Liver (tissue), 9 donors: Measurements from ENCODE around the gene ZBTB4. TPM values are rescaled to one million over a fixed set of nuclear protein-coding genes. Genes with fewer than 3 reads are reported as not detected.

Experiments
- DNase-seq: peaks from one replicate; pipeline ENCODE4 v3.0.0-alpha.2; 2017; ENCODE audit warnings: low spot score
- H3K27ac ChIP-seq, 2 donors: one replicate each; pipeline ENCODE4 v1.7.0; 2013; ENCODE audit warnings: inconsistent platforms in 2 of 2, low read length in 2 of 2, control low read depth in 1 of 2, low read depth in 1 of 2, mild to moderate bottlenecking in 1 of 2
- H3K27me3 ChIP-seq, 4 donors: one replicate each; pipeline versions ENCODE4 v1.6.1 to v1.7.0; 2013; ENCODE audit warnings: low read length in 3 of 4, inconsistent platforms in 1 of 4, mild to moderate bottlenecking in 1 of 4, moderate library complexity in 1 of 4; ENCODE audit not compliant: control insufficient read depth in 4 of 4, insufficient read depth in 4 of 4
- H3K36me3 ChIP-seq, 4 donors: one replicate each; pipeline versions ENCODE4 v1.6.1 to v1.7.0; 2013; ENCODE audit warnings: low read length in 3 of 4, mild to moderate bottlenecking in 3 of 4, low read depth in 1 of 4, moderate library complexity in 1 of 4; ENCODE audit not compliant: control insufficient read depth in 4 of 4, insufficient read depth in 3 of 4
- H3K4me1 ChIP-seq, 4 donors: one replicate each; pipeline versions ENCODE4 v1.6.1 to v1.7.0; 2013; ENCODE audit warnings: low read length in 3 of 4, mild to moderate bottlenecking in 3 of 4, moderate library complexity in 1 of 4; ENCODE audit not compliant: control insufficient read depth in 4 of 4, insufficient read depth in 4 of 4
- H3K4me3 ChIP-seq, 3 donors: one replicate each; pipeline versions ENCODE4 v1.6.1 to v1.7.0; 2013; ENCODE audit warnings: low read length in 3 of 3, control low read depth in 1 of 3, low read depth in 1 of 3, mild to moderate bottlenecking in 1 of 3
- H3K9ac ChIP-seq, 2 donors: one replicate each; pipeline ENCODE4 v1.7.0; 2013; ENCODE audit warnings: low read length in 2 of 2, mild to moderate bottlenecking in 2 of 2, moderate library complexity in 2 of 2, control low read depth in 1 of 2, low read depth in 1 of 2
- H3K9me3 ChIP-seq, 4 donors: one replicate each; pipeline versions ENCODE4 v1.6.1 to v1.7.0; 2013; ENCODE audit warnings: low read length in 3 of 4; ENCODE audit not compliant: control insufficient read depth in 4 of 4
- ATF3 ChIP-seq: IDR thresholded peaks from 2 replicates; pipeline ENCODE4 v1.6.1; 2016; ENCODE audit warnings: antibody characterized with exemption
- CTCF ChIP-seq: fragments of 150-350 bp; IDR thresholded peaks from 2 replicates; pipeline ENCODE4 v1.5.1; 2017; ENCODE audit warnings: improper control_type of control experiment, low read depth, low read length; ENCODE audit not compliant: missing input control
- EGR1 ChIP-seq, 2 donors: IDR thresholded peaks; 2 replicates each; pipeline ENCODE4 v1.6.1; 2016 to 2018; ENCODE audit warnings: antibody characterized with exemption in 2 of 2, low read depth in 2 of 2
- FOXA1 ChIP-seq: IDR thresholded peaks from 2 replicates; pipeline ENCODE4 v1.6.1; 2016; ENCODE audit warnings: antibody characterized with exemption
- FOXA2 ChIP-seq: IDR thresholded peaks from 2 replicates; pipeline ENCODE4 v1.6.1; 2016; ENCODE audit warnings: antibody characterized with exemption
- GABPA ChIP-seq, 2 donors: IDR thresholded peaks in 1 of 2; conservative IDR thresholded peaks in 1 of 2; 2 replicates each; pipeline ENCODE4 v1.6.1; 2016; ENCODE audit warnings: antibody characterized with exemption in 2 of 2, mild to moderate bottlenecking in 1 of 2, moderate library complexity in 1 of 2
- HNF4A ChIP-seq, 2 donors: conservative IDR thresholded peaks; 2 replicates each; pipeline ENCODE4 v1.6.1; 2016; ENCODE audit warnings: antibody characterized with exemption in 2 of 2, mild to moderate bottlenecking in 2 of 2
- HNF4G ChIP-seq: IDR thresholded peaks from 2 replicates; pipeline ENCODE4 v1.6.1; 2016; ENCODE audit warnings: antibody characterized with exemption
- JUND ChIP-seq, 2 donors: IDR thresholded peaks; 2 replicates each; pipeline ENCODE4 v1.6.1; 2016; ENCODE audit warnings: antibody characterized with exemption in 2 of 2
- MAX ChIP-seq: IDR thresholded peaks from 2 replicates; pipeline ENCODE4 v1.6.1; 2016; ENCODE audit warnings: antibody characterized with exemption
- NR2F2 ChIP-seq: IDR thresholded peaks from 2 replicates; pipeline ENCODE4 v1.6.1; 2016; ENCODE audit warnings: antibody characterized with exemption
- RAD21 ChIP-seq, 2 donors: IDR thresholded peaks; 2 replicates each; pipeline ENCODE4 v1.6.1; 2016; ENCODE audit warnings: antibody characterized with exemption in 2 of 2, mild to moderate bottlenecking in 2 of 2
- REST ChIP-seq: IDR thresholded peaks from 2 replicates; pipeline ENCODE4 v1.6.1; 2016; ENCODE audit warnings: antibody characterized with exemption, mild to moderate bottlenecking
- RXRA ChIP-seq, 2 donors: IDR thresholded peaks; 2 replicates each; pipeline ENCODE4 v1.6.1; 2017 to 2018; ENCODE audit warnings: antibody characterized with exemption in 2 of 2, mild to moderate bottlenecking in 1 of 2
- SP1 ChIP-seq: IDR thresholded peaks from 2 replicates; pipeline ENCODE4 v1.6.1; 2018; ENCODE audit warnings: antibody characterized with exemption, mild to moderate bottlenecking
- TAF1 ChIP-seq: conservative IDR thresholded peaks from 2 replicates; pipeline ENCODE4 v1.6.1; 2016; ENCODE audit warnings: antibody characterized with exemption, mild to moderate bottlenecking
- YY1 ChIP-seq: IDR thresholded peaks from 2 replicates; pipeline ENCODE4 v1.6.1; 2016; ENCODE audit warnings: antibody characterized with exemption, mild to moderate bottlenecking
- ZBTB33 ChIP-seq: IDR thresholded peaks from 2 replicates; pipeline ENCODE4 v1.6.1; 2016; ENCODE audit warnings: antibody characterized with exemption
- WGBS: extraction: QIAGEN DNeasy Blood & Tissue Kit; methylation state at CpG from one replicate; pipeline ENCODE4 v1.1.7; 2013; 5-methylcytosine and 5-hydroxymethylcytosine counted together
- polyA plus RNA-seq, 2 donors: library from polyadenylated mRNA; stranded (reverse) in 1 of 2; unstranded in 1 of 2; fragments of 200-250 nt in 1 of 2; fragments of >200 nt in 1 of 2; fragmentation: Nextera tagmentation in 1 of 2; extraction: Ambion mirVana in 1 of 2; gene quantifications; one replicate each; pipeline versions ENCODE4 v1.2.1 to v1.2.3, GENCODE V29; 2013 to 2015
- total RNA-seq, 2 donors: library from RNA; depleted of rRNA; stranded (reverse); fragments of >200 nt; gene quantifications; one replicate each; pipeline ENCODE4 v1.2.3, GENCODE V29; 2014
- donor health status: healthy.
- donor health status: healthy.
- donor health status: healthy.
- donor health status: healthy.
- donor health status: healthy.

The ZBTB4 gene
- total and polyA plus RNA-seq, 4 donors: 1.5 to 6.0 (median 5.1) TPM

GRCh38 chr17:7512824-7513540 lies 33.6 kb upstream of the ZBTB4 start:
- no peak for DNase-seq
- WGBS: 90% methylated on average over 20 of the region's 20 CpGs
- no peak for TF ChIP-seq TAF1
- no peak for TF ChIP-seq RAD21 (IDR thresholded peaks at IDR 0.05)
- TF ChIP-seq FOXA2: no peak
- no peak for TF ChIP-seq SP1
- TF ChIP-seq FOXA1: no peak
- no peak for TF ChIP-seq YY1
- TF ChIP-seq JUND (IDR thresholded peaks at IDR 0.05): no peak
- no peak for TF ChIP-seq HNF4A (conservative IDR thresholded peaks at IDR 0.05)
- no peak for TF ChIP-seq ATF3
- TF ChIP-seq NR2F2: no peak
- TF ChIP-seq ZBTB33: no peak
- TF ChIP-seq REST: no peak
- TF ChIP-seq MAX: no peak
- TF ChIP-seq RXRA (IDR thresholded peaks at IDR 0.05): no peak
- no peak for TF ChIP-seq EGR1 (IDR thresholded peaks at IDR 0.05; ENCODE audit: low read depth in 2 of 2)
- Histone ChIP-seq H3K4me3 (no peak overlapping the region), H3K27me3 (no peaks in the 10 kb centered on the region), H3K27ac (no peak overlapping the region), H3K4me1 (peaks cover 0 to 5% (median 1%) of the 10 kb centered on the region in 4 donors), H3K36me3 (peaks cover 10 to 59% (median 47%) of the 10 kb centered on the region in 4 donors), H3K9me3 (no peaks in the 10 kb centered on the region), H3K9ac (no peak overlapping the region)

- no peak for DNase-seq
- 94% methylated on average over 15 of the region's 15 CpGs for WGBS
- no peaks in the 10 kb centered on the region for H3K27me3 ChIP-seq
- peaks cover 10 to 67% (median 51%) of the 10 kb centered on the region in 4 donors for H3K36me3 ChIP-seq
- H3K9me3 ChIP-seq: no peaks in the 10 kb centered on the region
- no peak overlapping the region for H3K4me3 ChIP-seq
- H3K4me1 ChIP-seq: peaks cover 0 to 5% (median 1%) of the 10 kb centered on the region in 4 donors
- H3K9ac ChIP-seq: no peak overlapping the region
- no peak overlapping the region for H3K27ac ChIP-seq
- TF ChIP-seq MAX: no peak
- TF ChIP-seq RXRA (IDR thresholded peaks at IDR 0.05): no peak
- no peak for TF ChIP-seq CTCF
- TF ChIP-seq NR2F2: no peak
- no peak for TF ChIP-seq TAF1
- TF ChIP-seq JUND (IDR thresholded peaks at IDR 0.05): no peak
- TF ChIP-seq GABPA (IDR thresholded peaks at IDR 0.05 in 1 of 2, conservative IDR thresholded peaks at IDR 0.05 in 1 of 2): no peak
- TF ChIP-seq SP1: no peak
- no peak for TF ChIP-seq HNF4A (conservative IDR thresholded peaks at IDR 0.05)
- TF ChIP-seq EGR1 (IDR thresholded peaks at IDR 0.05; ENCODE audit: low read depth in 2 of 2): no peak
- TF ChIP-seq RAD21 (IDR thresholded peaks at IDR 0.05): no peak
- TF ChIP-seq HNF4G: no peak
- TF ChIP-seq ATF3: no peak
- no peak for TF ChIP-seq REST
- TF ChIP-seq FOXA2: no peak
Measured at GRCh38 chr17:7512105-7512504, 32.7 kb upstream of the ZBTB4 start.
